K562 (cell line): ENCODE data around the gene RBMXL2. TPM values are rescaled to one million over a fixed set of nuclear protein-coding genes. Genes with fewer than 3 reads are reported as not detected.

Source experiments
- ATAC-seq: fragments of 200-7000 bp; cut with Tn5 transposase; 3 replicates; pipeline ENCODE4 v1.9.1; 2020; ENCODE audit warnings: moderate library complexity
- BruUV-seq: library from RNA; stranded (reverse); fragments of 400-500 nt; replicated peaks from 2 replicates; lab custom pipeline; 2021; lab: Mats Ljungman, UMichigan
- CTCF ChIA-PET: fragments of 300-600 bp; formaldehyde crosslinking; extraction: SDS; loops from one replicate; lab custom pipeline; 2021; ENCODE audit warnings: low intra/inter-chr PET ratio; lab: Yijun Ruan, JAX
- POLR2A ChIA-PET: fragments of 300-600, 350-650 bp; sonication (Branson Sonifier 250); formaldehyde crosslinking; extraction: SDS; loops from one replicate; lab custom pipeline; 2021; ENCODE audit warnings: antibody characterized with exemption, inconsistent platforms; lab: Yijun Ruan, JAX
- DNase-seq, 4 experiments: peaks; one replicate each; pipeline versions ENCODE4 v3.0.0 to v3.0.0-alpha.2; 2011 to 2018; ENCODE audit warnings: low spot score in 3 of 4, mixed read lengths in 3 of 4; ENCODE audit errors: extremely low read depth in 1 of 4
- FAIRE-seq: peaks from 2 replicates; lab custom pipeline; 2011; peaks lifted over from hg19 to GRCh38; lab: Jason Lieb, UNC
- H2AFZ ChIP-seq: 2 replicates; pipeline ENCODE4 v1.6.0; 2011; ENCODE audit warnings: low read depth, low read length, control low read depth, inconsistent platforms
- H3K27ac ChIP-seq: fragments of 200-600 bp; 3 replicates; pipeline ENCODE4 v1.8.0; 2011; ENCODE audit warnings: low read depth, mild to moderate bottlenecking, control low read depth, inconsistent platforms, low read length, moderate library complexity, mixed read lengths; ENCODE audit errors: extremely low read depth
- H3K27me3 ChIP-seq, 2 experiments: fragments of 300-600 bp in 1 of 2; 2 replicates in 1 of 2; 3 replicates in 1 of 2; pipeline versions ENCODE4 v1.6.0 to v1.8.0; 2011; ENCODE audit warnings: inconsistent platforms in 2 of 2, low read length in 2 of 2, mild to moderate bottlenecking in 1 of 2, mixed read lengths in 1 of 2, moderate library complexity in 1 of 2; ENCODE audit not compliant: control insufficient read depth in 2 of 2, insufficient read depth in 2 of 2
- H3K36me3 ChIP-seq: fragments of 300-600 bp; 3 replicates; pipeline ENCODE4 v1.8.0; 2011; ENCODE audit warnings: mild to moderate bottlenecking, low read length, inconsistent platforms; ENCODE audit not compliant: control insufficient read depth, insufficient read depth
- H3K4me1 ChIP-seq, 2 experiments: fragments of 200-600 bp in 1 of 2; replicated peaks in 1 of 2; 2 replicates in 1 of 2; 3 replicates in 1 of 2; pipeline versions ENCODE4 v1.5.1 to v1.8.0; 2011; ENCODE audit warnings: inconsistent platforms in 2 of 2, low read length in 2 of 2, mild to moderate bottlenecking in 1 of 2, mixed read lengths in 1 of 2, moderate library complexity in 1 of 2; ENCODE audit not compliant: control insufficient read depth in 2 of 2, insufficient read depth in 2 of 2
- H3K4me2 ChIP-seq: 2 replicates; pipeline ENCODE4 v1.6.1; 2011; ENCODE audit warnings: low read length, control low read depth, inconsistent platforms, mixed read lengths; ENCODE audit not compliant: insufficient read depth
- H3K4me3 ChIP-seq: fragments of 200-600 bp; sonication (generic), shearing (Covaris generic); 2 replicates; pipeline ENCODE4 v1.5.1; 2016; ENCODE audit warnings: control low read depth, inconsistent platforms
- H3K79me2 ChIP-seq: fragments of 200-600 bp; 3 replicates; pipeline ENCODE4 v1.8.0; 2011; ENCODE audit warnings: low read length, inconsistent platforms; ENCODE audit not compliant: control insufficient read depth, insufficient read depth
- H3K9ac ChIP-seq, 2 experiments: 2 replicates each; pipeline versions ENCODE4 v1.6.0 to v1.6.1; 2011; ENCODE audit warnings: low read depth in 2 of 2, low read length in 2 of 2, control low read depth in 1 of 2, inconsistent platforms in 1 of 2, mild to moderate bottlenecking in 1 of 2, mixed read lengths in 1 of 2; ENCODE audit not compliant: insufficient read depth in 1 of 2
- H3K9me1 ChIP-seq: one replicate; pipeline ENCODE4 v1.6.0; 2011; ENCODE audit warnings: inconsistent platforms, mild to moderate bottlenecking, low read length, moderate library complexity; ENCODE audit not compliant: control insufficient read depth, insufficient read depth
- H3K9me3 ChIP-seq: replicated peaks from 2 replicates; pipeline ENCODE4 v1.5.1; 2011; ENCODE audit warnings: low read depth, low read length, inconsistent platforms; ENCODE audit not compliant: control insufficient read depth, insufficient read depth
- H4K20me1 ChIP-seq: replicated peaks from 2 replicates; pipeline ENCODE4 v1.6.1; 2011; ENCODE audit warnings: low read length, inconsistent platforms, mixed read lengths; ENCODE audit not compliant: control insufficient read depth, insufficient read depth
- CBX1 ChIP-seq: sonication (generic); IDR thresholded peaks from 2 replicates; pipeline ENCODE4 v1.6.1; 2016; ENCODE audit warnings: antibody characterized with exemption, low read depth, mild to moderate bottlenecking
- CHD2 ChIP-seq: IDR thresholded peaks from 2 replicates; pipeline ENCODE4 v1.6.1; 2011; ENCODE audit warnings: low read depth, low read length
- DDX20 ChIP-seq: fragments of 450-650 bp; IDR thresholded peaks from 2 replicates; pipeline ENCODE4 v1.6.1; 2016; ENCODE audit warnings: missing genetic modification characterization, low read depth, mild to moderate bottlenecking, missing compliant biosample characterization, moderate library complexity
- GABPA ChIP-seq: fragments of 200-800 bp; sonication (Bioruptor generic); conservative IDR thresholded peaks from 2 replicates; pipeline ENCODE4 v1.6.1; 2016; ENCODE audit warnings: low read depth, missing genetic modification characterization, missing compliant biosample characterization
- HMG20A ChIP-seq: fragments of 450-650 bp; formaldehyde crosslinking; conservative IDR thresholded peaks from 2 replicates; pipeline ENCODE4 v1.4.0; 2020; ENCODE audit warnings: mild to moderate bottlenecking, mixed read lengths
- NELFE ChIP-seq: IDR thresholded peaks from 2 replicates; pipeline ENCODE4 v1.6.1; 2011; ENCODE audit warnings: mild to moderate bottlenecking; ENCODE audit not compliant: insufficient read depth, insufficient read length
- RFX1 ChIP-seq: fragments of 450-650 bp; IDR thresholded peaks from 2 replicates; pipeline ENCODE4 v1.6.1; 2016; ENCODE audit warnings: mild to moderate bottlenecking, moderate library complexity
- TAL1 ChIP-seq: fragments of 450-650 bp; IDR thresholded peaks from 2 replicates; pipeline ENCODE4 v1.6.1; 2016; ENCODE audit warnings: mild to moderate bottlenecking
- ZNF431 ChIP-seq: sonication (generic); formaldehyde crosslinking; IDR thresholded peaks from 2 replicates; pipeline ENCODE4 v1.8.0; 2022; ENCODE audit warnings: mild to moderate bottlenecking, missing genetic modification reagents
- ZNF583 ChIP-seq: fragments of 250-450 bp; sonication (Bioruptor Pico); IDR thresholded peaks from 2 replicates; pipeline ENCODE4 v1.4.0; 2020
- WGBS: fragments of 100-300 bp; shearing (Covaris generic); methylation state at CpG from one replicate; pipeline ENCODE4 v1.1.6; 2016; ENCODE audit warnings: low coverage, mixed read lengths; ENCODE audit not compliant: insufficient coverage; ENCODE audit errors: missing lambda C conversion rate; 5-methylcytosine and 5-hydroxymethylcytosine counted together
- in situ Hi-C: fragments of 300-500 bp; cut with MboI; formaldehyde crosslinking; loops from 4 replicates; pipeline ENCODE4 v1.15.0; 2018; ENCODE audit warnings: inconsistent platforms, mixed read lengths
- intact Hi-C: fragments of 100-400 bp; cut with micrococcal nuclease; formaldehyde crosslinking; loops from 2 replicates; pipeline ENCODE4 v1.14.2; 2022
- polyA plus RNA-seq, 8 experiments: library from polyadenylated mRNA; depleted of rRNA in 4 of 8; stranded (reverse) in 5 of 8; unstranded in 3 of 8; fragments of >200 nt; fragmentation: Nextera tagmentation in 2 of 8; fragmentation: Illumina TruSeq in 1 of 8; extraction: Ambion mirVana in 2 of 8; extraction: Trizol in 1 of 8; gene quantifications; 2 replicates each; pipeline versions ENCODE4 v1.2.1 to v1.2.3, GENCODE V29; 2011 to 2014; ENCODE audit warnings: inconsistent platforms in 1 of 8, missing spikeins in 1 of 8
- total RNA-seq, 7 experiments: library from RNA; depleted of rRNA in 6 of 7; stranded (reverse); fragments of >200 nt in 6 of 7; fragmentation: Illumina TruSeq in 2 of 7; extraction: Trizol in 2 of 7; gene quantifications; 2 replicates each; pipeline versions ENCODE4 v1.2.1 to v1.2.3, GENCODE V29; 2011 to 2021; ENCODE audit warnings: low replicate concordance in 1 of 7
- TF ChIP-seq, protein P1 (sequence below): fragments of 450-650 bp; formaldehyde crosslinking; IDR thresholded peaks from 2 replicates; pipeline ENCODE4 v1.4.0; 2022; ENCODE audit warnings: missing genetic modification characterization
- TF ChIP-seq, protein P2 (sequence below): fragments of 250-450 bp; sonication (Bioruptor Pico); IDR thresholded peaks from 2 replicates; pipeline ENCODE4 v1.8.0; 2021; ENCODE audit warnings: mild to moderate bottlenecking, moderate library complexity
- TF ChIP-seq, protein P3 (sequence below): sonication (generic); formaldehyde crosslinking; IDR thresholded peaks from 2 replicates; pipeline ENCODE4 v1.8.1; 2022; ENCODE audit warnings: missing genetic modification reagents

RBMXL2 gene
- total and polyA plus RNA-seq, 9 of the 15 experiments (the other 6 are each of a cell fraction or from before 2014, with no cell fraction given): 0.07 to 0.45 (median 0.21) TPM; not detected in 3

DNA sequence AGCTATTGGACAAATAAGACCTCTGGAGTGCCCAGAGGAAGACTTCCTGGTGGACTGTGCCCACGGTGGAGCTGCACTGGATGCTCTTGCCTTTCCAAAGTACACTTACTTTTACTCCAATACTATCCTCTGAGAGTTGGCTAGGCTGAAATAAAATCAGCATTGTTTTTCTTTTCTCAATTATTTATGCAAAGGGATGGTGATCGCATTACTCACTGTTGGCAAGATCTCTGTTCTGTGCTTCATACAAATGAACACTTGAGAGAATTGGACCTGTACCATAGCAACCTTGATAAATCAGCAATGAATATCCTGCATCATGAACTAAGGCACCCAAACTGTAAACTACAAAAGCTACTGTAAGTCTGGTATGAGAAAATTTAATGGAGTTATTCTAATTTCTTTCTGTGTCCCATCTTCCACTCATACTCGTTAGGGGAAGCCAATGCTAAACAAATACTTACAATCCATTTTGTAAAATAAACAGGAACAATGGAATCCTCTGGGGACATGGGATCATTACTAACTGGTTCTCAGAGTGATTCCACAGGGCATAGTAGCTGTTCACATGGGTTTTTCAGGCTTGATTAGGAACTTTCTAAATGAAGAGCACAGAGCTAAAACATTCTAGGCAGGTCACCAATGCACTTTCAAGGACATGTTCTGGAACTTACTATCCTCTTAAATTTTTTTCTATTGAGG, 42.2 kb upstream of the RBMXL2 start (continued):
- TF ChIP-seq, protein P1, sequence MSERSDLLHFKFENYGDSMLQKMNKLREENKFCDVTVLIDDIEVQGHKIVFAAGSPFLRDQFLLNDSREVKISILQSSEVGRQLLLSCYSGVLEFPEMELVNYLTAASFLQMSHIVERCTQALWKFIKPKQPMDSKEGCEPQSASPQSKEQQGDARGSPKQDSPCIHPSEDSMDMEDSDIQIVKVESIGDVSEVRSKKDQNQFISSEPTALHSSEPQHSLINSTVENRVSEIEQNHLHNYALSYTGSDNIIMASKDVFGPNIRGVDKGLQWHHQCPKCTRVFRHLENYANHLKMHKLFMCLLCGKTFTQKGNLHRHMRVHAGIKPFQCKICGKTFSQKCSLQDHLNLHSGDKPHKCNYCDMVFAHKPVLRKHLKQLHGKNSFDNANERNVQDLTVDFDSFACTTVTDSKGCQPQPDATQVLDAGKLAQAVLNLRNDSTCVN (CRISPR knock-in tag): no peak
- TF ChIP-seq NELFE (no peak), DDX20 (tag) (no peak), CHD2 (no peak), GABPA (tag) (no peak)
- TF ChIP-seq, protein P2, sequence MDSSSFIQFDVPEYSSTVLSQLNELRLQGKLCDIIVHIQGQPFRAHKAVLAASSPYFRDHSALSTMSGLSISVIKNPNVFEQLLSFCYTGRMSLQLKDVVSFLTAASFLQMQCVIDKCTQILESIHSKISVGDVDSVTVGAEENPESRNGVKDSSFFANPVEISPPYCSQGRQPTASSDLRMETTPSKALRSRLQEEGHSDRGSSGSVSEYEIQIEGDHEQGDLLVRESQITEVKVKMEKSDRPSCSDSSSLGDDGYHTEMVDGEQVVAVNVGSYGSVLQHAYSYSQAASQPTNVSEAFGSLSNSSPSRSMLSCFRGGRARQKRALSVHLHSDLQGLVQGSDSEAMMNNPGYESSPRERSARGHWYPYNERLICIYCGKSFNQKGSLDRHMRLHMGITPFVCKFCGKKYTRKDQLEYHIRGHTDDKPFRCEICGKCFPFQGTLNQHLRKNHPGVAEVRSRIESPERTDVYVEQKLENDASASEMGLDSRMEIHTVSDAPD (CRISPR knock-in tag): no peak

DNA sequence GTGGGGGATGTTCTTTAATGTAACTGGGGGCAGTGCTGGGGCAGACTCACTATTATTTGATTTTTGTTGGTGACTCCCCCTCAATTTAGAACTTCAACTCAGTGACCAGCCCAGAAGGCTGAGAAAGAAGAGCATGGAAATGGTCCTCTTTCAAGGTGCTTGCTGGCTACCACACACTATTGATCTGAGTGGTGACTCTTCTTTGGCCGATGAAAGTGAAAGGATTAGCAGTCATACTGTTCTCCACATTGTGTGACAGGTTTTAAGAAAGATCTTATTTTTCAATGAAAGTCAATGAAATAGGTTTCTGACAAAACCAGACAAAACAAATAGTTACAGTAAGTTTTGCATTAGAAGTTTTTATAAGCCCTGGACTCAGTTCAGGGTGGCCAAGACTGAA, 38.6 kb upstream of the RBMXL2 start:
- no peaks in the 10 kb centered on the region for H3K36me3 ChIP-seq
- no peak overlapping the region for H3K9ac ChIP-seq
- no peak overlapping the region for H3K4me2 ChIP-seq
- H3K9me1 ChIP-seq: no peaks in the 10 kb centered on the region
- in situ Hi-C loops: no loop called here
- DNase-seq (no peak), ATAC-seq (no peak), FAIRE-seq (no peak)
- no peaks in the 10 kb centered on the region for H3K27me3 ChIP-seq
- BruUV-seq: no TSS peak
- intact Hi-C loops: no loop called here
- H2AFZ ChIP-seq: no peak overlapping the region
- no peaks in the 10 kb centered on the region for H4K20me1 ChIP-seq
- CTCF ChIA-PET: no interaction called here
- H3K79me2 ChIP-seq: no peaks in the 10 kb centered on the region
- H3K27ac ChIP-seq: no peak overlapping the region
- H3K9me3 ChIP-seq: no peaks in the 10 kb centered on the region
- H3K4me3 ChIP-seq: no peak overlapping the region
- POLR2A ChIA-PET: no interaction called here
- 8% methylated on average over 1 of the region's 1 CpG for WGBS
- H3K4me1 ChIP-seq: no peaks in the 10 kb centered on the region; a peak in 1 of 5 replicates
- TF ChIP-seq, protein P1 (CRISPR knock-in tag): no peak
- TF ChIP-seq ZNF583 (CRISPR knock-in tag) (no peak), ZNF431 (CRISPR knock-in tag) (no peak), RFX1 (no peak), TAL1 (no peak), CBX1 (no peak), HMG20A (CRISPR knock-in tag) (no peak)
- TF ChIP-seq, protein P3, sequence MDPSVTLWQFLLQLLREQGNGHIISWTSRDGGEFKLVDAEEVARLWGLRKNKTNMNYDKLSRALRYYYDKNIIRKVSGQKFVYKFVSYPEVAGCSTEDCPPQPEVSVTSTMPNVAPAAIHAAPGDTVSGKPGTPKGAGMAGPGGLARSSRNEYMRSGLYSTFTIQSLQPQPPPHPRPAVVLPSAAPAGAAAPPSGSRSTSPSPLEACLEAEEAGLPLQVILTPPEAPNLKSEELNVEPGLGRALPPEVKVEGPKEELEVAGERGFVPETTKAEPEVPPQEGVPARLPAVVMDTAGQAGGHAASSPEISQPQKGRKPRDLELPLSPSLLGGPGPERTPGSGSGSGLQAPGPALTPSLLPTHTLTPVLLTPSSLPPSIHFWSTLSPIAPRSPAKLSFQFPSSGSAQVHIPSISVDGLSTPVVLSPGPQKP (CRISPR knock-in tag): no peak
